ENCODE data around the gene PRPSAP2.

Gene PRPSAP2

GRCh38 chr17:18964018-18964351 lies 106.1 kb downstream of the PRPSAP2 start:
- DNase-seq = no peak

GRCh38 chr17:18964550-18964949 lies 106.6 kb downstream of the PRPSAP2 start:
- DNase-seq = no peak

GRCh38 chr17:18965530-18966236 lies 107.8 kb downstream of the PRPSAP2 start:
- DNase-seq = no peak

- DNase-seq = no peak
Observed at GRCh38 chr17:18966831-18967624, 109.1 kb downstream of the PRPSAP2 start.

GRCh38 chr17:18967916-18968315 lies 110.0 kb downstream of the PRPSAP2 start:
- no peak for DNase-seq

GRCh38 chr17:18968345-18968744 lies 110.4 kb downstream of the PRPSAP2 start:
- no peak for DNase-seq

GRCh38 chr17:18968945-18969887 lies 111.3 kb downstream of the PRPSAP2 start:
- DNase-seq = no peak

GRCh38 chr17:18970582-18971480 lies 112.9 kb downstream of the PRPSAP2 start:
- DNase-seq = no peak

GRCh38 chr17:18971801-18972200 lies 113.9 kb downstream of the PRPSAP2 start:
- no peak for DNase-seq

- no peak for DNase-seq
Observed at GRCh38 chr17:18974407-18975149, 116.6 kb downstream of the PRPSAP2 start.

- no peak for DNase-seq
Observed at GRCh38 chr17:18975597-18975996, 117.7 kb downstream of the PRPSAP2 start.

GRCh38 chr17:18976201-18976600 lies 118.3 kb downstream of the PRPSAP2 start:
- no peak for DNase-seq

- DNase-seq = no peak
Observed at GRCh38 chr17:18977021-18977420, 119.1 kb downstream of the PRPSAP2 start.

- DNase-seq = no peak
Observed at GRCh38 chr17:18977646-18978045, 119.7 kb downstream of the PRPSAP2 start.

GRCh38 chr17:18978050-18978449 lies 120.1 kb downstream of the PRPSAP2 start:
- DNase-seq = no peak

- no peak for DNase-seq
Observed at GRCh38 chr17:18978655-18979054, 120.7 kb downstream of the PRPSAP2 start.
